ENCODE results near the gene SORT1. TPM values are rescaled to one million over a fixed set of nuclear protein-coding genes. Genes with fewer than 3 reads are reported as not detected.

The SORT1 gene
- total RNA-seq, 4 donors from 2014 or later = 92.6 to 136 (median 134) TPM

- intact Hi-C loops (cut with DNase I) = no loop called here
- peaks cover 17 to 35% (median 26%) of the 10 kb centered on the region in 4 donors for H3K36me3 ChIP-seq
- WGBS = 100% methylated on average over 1 of the region's 1 CpG
- no peak for DNase-seq (ENCODE audit: extremely low spot score)
- no peak overlapping the region for H3K27ac ChIP-seq (replicated peaks in 1 of 4)
- no peaks in the 10 kb centered on the region for H3K27me3 ChIP-seq
- H3K4me3 ChIP-seq = no peak overlapping the region
- H3K4me1 ChIP-seq = peaks cover 16 to 47% (median 36%) of the 10 kb centered on the region in 4 donors
- H3K9me3 ChIP-seq = no peaks in the 10 kb centered on the region
- TF ChIP-seq EP300 (IDR thresholded peaks at IDR 0.05) (no peak), POLR2A (IDR thresholded peaks at IDR 0.05; ENCODE audit: low read depth) (no peak), POLR2AphosphoS5 (IDR thresholded peaks at IDR 0.05) (no peak)
- TF ChIP-seq, protein P1, sequence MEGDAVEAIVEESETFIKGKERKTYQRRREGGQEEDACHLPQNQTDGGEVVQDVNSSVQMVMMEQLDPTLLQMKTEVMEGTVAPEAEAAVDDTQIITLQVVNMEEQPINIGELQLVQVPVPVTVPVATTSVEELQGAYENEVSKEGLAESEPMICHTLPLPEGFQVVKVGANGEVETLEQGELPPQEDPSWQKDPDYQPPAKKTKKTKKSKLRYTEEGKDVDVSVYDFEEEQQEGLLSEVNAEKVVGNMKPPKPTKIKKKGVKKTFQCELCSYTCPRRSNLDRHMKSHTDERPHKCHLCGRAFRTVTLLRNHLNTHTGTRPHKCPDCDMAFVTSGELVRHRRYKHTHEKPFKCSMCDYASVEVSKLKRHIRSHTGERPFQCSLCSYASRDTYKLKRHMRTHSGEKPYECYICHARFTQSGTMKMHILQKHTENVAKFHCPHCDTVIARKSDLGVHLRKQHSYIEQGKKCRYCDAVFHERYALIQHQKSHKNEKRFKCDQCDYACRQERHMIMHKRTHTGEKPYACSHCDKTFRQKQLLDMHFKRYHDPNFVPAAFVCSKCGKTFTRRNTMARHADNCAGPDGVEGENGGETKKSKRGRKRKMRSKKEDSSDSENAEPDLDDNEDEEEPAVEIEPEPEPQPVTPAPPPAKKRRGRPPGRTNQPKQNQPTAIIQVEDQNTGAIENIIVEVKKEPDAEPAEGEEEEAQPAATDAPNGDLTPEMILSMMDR (IDR thresholded peaks at IDR 0.05) = no peak
These were observed 40.1 kb downstream of the SORT1 start for GRCh38 chr1:109357616-109358015.

DNA sequence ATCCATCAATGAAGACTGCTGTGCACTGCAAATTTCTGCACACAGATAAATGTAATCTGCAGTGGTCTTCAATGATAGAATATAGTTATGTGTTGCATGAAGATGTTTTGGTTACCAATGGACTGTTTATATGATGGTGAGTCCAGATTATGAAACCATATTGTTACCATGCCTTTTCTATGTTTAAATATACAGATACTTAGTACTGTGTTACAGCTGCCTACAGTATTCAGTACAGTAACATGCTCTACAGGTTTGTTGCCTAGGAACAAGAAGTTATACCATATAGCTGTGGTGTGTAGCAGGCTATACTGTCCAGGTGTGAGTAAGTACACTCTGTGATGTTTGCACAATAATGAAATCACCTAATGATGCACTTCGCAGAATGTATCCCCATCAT is 40.8 kb downstream of the SORT1 start:
- peaks cover 14 to 40% (median 33%) of the 10 kb centered on the region in 4 donors for H3K4me1 ChIP-seq
- no peaks in the 10 kb centered on the region for H3K27me3 ChIP-seq
- 100% methylated on average over 1 of the region's 1 CpG for WGBS
- TF ChIP-seq POLR2A (IDR thresholded peaks at IDR 0.05; ENCODE audit: low read depth) (no peak), POLR2AphosphoS5 (IDR thresholded peaks at IDR 0.05) (no peak), EP300 (IDR thresholded peaks at IDR 0.05) (no peak)
- TF ChIP-seq, protein P1 (IDR thresholded peaks at IDR 0.05) = no peak
- H3K36me3 ChIP-seq = peaks cover 17 to 42% (median 33%) of the 10 kb centered on the region in 4 donors
- no peak overlapping the region for H3K4me3 ChIP-seq
- no peak for DNase-seq (ENCODE audit: extremely low spot score)
- no peaks in the 10 kb centered on the region for H3K9me3 ChIP-seq
- no peak overlapping the region for H3K27ac ChIP-seq (replicated peaks in 1 of 4)
- intact Hi-C loops (cut with DNase I) = no loop called here

DNA sequence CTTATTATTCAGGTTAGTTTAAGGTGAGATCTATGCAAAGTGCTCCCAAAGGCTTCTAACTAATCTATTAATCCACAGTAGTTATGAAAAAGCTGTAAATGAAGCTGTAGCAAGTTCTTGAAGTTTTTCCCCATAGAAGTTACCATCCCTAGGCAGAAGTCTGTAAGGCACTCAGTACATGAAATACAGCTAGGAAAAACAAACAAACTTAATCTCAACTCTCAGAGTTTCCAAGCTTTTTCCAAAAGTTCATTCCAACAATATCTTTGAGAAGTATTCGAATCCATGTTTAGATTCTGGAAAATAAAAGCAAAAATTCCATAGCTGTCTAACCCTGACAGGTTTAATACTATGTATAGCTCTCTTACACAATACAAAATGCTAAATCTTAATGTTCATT is 41.2 kb downstream of the SORT1 start:
- Histone ChIP-seq H3K27me3 (no peaks in the 10 kb centered on the region), H3K9me3 (no peaks in the 10 kb centered on the region), H3K27ac (replicated peaks in 1 of 4) (peak overlapping the region in 1 of 4 donors; percentile 33), H3K4me1 (peaks cover 13 to 35% (median 29%) of the 10 kb centered on the region in 4 donors), H3K4me3 (no peak overlapping the region), H3K36me3 (peaks cover 17 to 46% (median 37%) of the 10 kb centered on the region in 4 donors)
- TF ChIP-seq EP300 (IDR thresholded peaks at IDR 0.05) = no peak
- TF ChIP-seq POLR2A (IDR thresholded peaks at IDR 0.05; ENCODE audit: low read depth) = no peak
- no peak for TF ChIP-seq POLR2AphosphoS5 (IDR thresholded peaks at IDR 0.05)
- TF ChIP-seq, protein P1 (IDR thresholded peaks at IDR 0.05) = no peak
- no peak for DNase-seq (ENCODE audit: extremely low spot score)
- WGBS = 38% methylated on average over 1 of the region's 1 CpG
- intact Hi-C loops (cut with DNase I) = no loop called here

- Histone ChIP-seq H3K36me3 (peaks cover 26 to 61% (median 53%) of the 10 kb centered on the region in 4 donors), H3K4me1 (peaks cover 13 to 23% (median 21%) of the 10 kb centered on the region in 4 donors), H3K4me3 (no peak overlapping the region), H3K27me3 (no peaks in the 10 kb centered on the region), H3K27ac (replicated peaks in 1 of 4) (no peak overlapping the region), H3K9me3 (no peaks in the 10 kb centered on the region)
- DNase-seq (ENCODE audit: extremely low spot score) = no peak
- 97% methylated on average over 3 of the region's 3 CpGs for WGBS
- intact Hi-C loops (cut with DNase I) = loop anchor here (5.0 kb wide), 1 partner anchor 47 kb away; no protein-coding TSS in a partner anchor
- no peak for TF ChIP-seq POLR2A (IDR thresholded peaks at IDR 0.05; ENCODE audit: low read depth)
- no peak for TF ChIP-seq EP300 (IDR thresholded peaks at IDR 0.05)
- TF ChIP-seq, protein P1 (IDR thresholded peaks at IDR 0.05) = no peak
- no peak for TF ChIP-seq POLR2AphosphoS5 (IDR thresholded peaks at IDR 0.05)
These were observed 42.8 kb downstream of the SORT1 start for GRCh38 chr1:109354929-109355328.

DNA sequence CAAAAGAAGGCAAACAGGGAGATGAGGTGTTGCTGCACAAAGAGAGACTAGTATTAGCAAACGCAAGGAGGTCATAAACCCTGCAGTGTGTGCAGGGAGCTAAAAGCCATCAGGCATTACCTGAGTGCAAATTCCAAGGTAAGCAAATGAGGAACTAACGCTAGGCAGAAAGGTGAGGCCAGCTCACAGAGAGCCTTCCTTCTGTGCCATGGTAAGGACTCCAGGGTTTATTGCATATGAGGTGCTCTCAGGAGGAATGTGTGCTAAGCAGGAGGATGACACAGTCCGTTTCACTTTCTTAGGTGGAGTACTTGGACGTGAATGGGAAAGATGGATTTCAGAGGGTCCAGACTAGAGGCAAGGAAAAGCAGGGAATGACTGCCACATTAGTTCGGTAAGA is 46.3 kb downstream of the SORT1 start:
- Histone ChIP-seq H3K27ac (replicated peaks in 1 of 4) (no peak overlapping the region), H3K9me3 (no peaks in the 10 kb centered on the region), H3K4me1 (peaks cover 0 to 4% (median 3%) of the 10 kb centered on the region in 4 donors), H3K36me3 (peaks cover 52 to 91% (median 83%) of the 10 kb centered on the region in 4 donors), H3K27me3 (no peaks in the 10 kb centered on the region), H3K4me3 (no peak overlapping the region)
- WGBS = 85% methylated on average over 5 of the region's 5 CpGs
- no peak for DNase-seq (ENCODE audit: extremely low spot score)
- peak in 1 of 2 donors; percentile 7 for TF ChIP-seq POLR2AphosphoS5 (IDR thresholded peaks at IDR 0.05)
- TF ChIP-seq, protein P1 (IDR thresholded peaks at IDR 0.05) = no peak
- intact Hi-C loops (cut with DNase I) = loop anchor here (5.0 kb wide), 1 partner anchor 51 kb away; no protein-coding TSS in a partner anchor
